IMR-90 (cell line): ENCODE data around the gene TMEM50B. TPM values are rescaled to one million over a fixed set of nuclear protein-coding genes. Genes with fewer than 3 reads are reported as not detected.

ENCODE experiments used
- ATAC-seq: fragments of 200-7000 bp; cut with Tn5 transposase; 2 replicates; pipeline ENCODE4 v1.9.1; 2020; ENCODE audit warnings: low read depth, mild to moderate bottlenecking, moderate library complexity
- BruUV-seq: library from RNA; stranded (reverse); fragments of 400-500 nt; replicated peaks from 2 replicates; lab custom pipeline; 2021; lab: Mats Ljungman, UMichigan
- CTCF ChIA-PET: fragments of 300-600 bp; formaldehyde crosslinking; extraction: SDS; loops from one replicate; lab custom pipeline; 2021; ENCODE audit warnings: antibody characterized with exemption; lab: Yijun Ruan, JAX
- POLR2A ChIA-PET: fragments of 300-600 bp; sonication (Branson Sonifier 250); formaldehyde crosslinking; loops from one replicate; lab custom pipeline; 2022; ENCODE audit warnings: antibody characterized with exemption; ENCODE audit not compliant: unreplicated experiment; lab: Charles Lee
- DNase-seq: peaks from one replicate; pipeline ENCODE4 v3.0.0; 2013
- H2AFZ ChIP-seq: replicated peaks from 2 replicates; pipeline ENCODE3; 2013; ENCODE audit warnings: low read length, mild to moderate bottlenecking; ENCODE audit not compliant: poor library complexity
- H2AK5ac ChIP-seq: 2 replicates; pipeline ENCODE4 v1.6.1; 2013; ENCODE audit warnings: low read depth, low read length, inconsistent platforms
- H2AK9ac ChIP-seq: replicated peaks from 2 replicates; pipeline ENCODE3; 2013; ENCODE audit warnings: mild to moderate bottlenecking, low read depth, low read length, moderate library complexity; ENCODE audit not compliant: poor library complexity
- H2BK120ac ChIP-seq: 2 replicates; pipeline ENCODE4 v1.6.1; 2013; ENCODE audit warnings: low read depth, low read length, inconsistent platforms
- H2BK15ac ChIP-seq: 3 replicates; pipeline ENCODE4 v1.6.1; 2013; ENCODE audit warnings: low read depth, low read length, inconsistent platforms
- H2BK20ac ChIP-seq: 2 replicates; pipeline ENCODE4 v1.6.1; 2013; ENCODE audit warnings: low read depth, mild to moderate bottlenecking, inconsistent platforms, low read length, moderate library complexity
- H2BK5ac ChIP-seq: 2 replicates; pipeline ENCODE4 v1.6.1; 2013; ENCODE audit warnings: mild to moderate bottlenecking, low read depth, low read length, inconsistent platforms; ENCODE audit not compliant: poor library complexity, severe bottlenecking
- H3K14ac ChIP-seq: replicated peaks from 2 replicates; pipeline ENCODE4 v1.6.1; 2013; ENCODE audit warnings: low read depth, low read length, inconsistent platforms
- H3K18ac ChIP-seq: 2 replicates; pipeline ENCODE4 v1.6.1; 2013; ENCODE audit warnings: low read depth, low read length, control low read depth
- H3K23ac ChIP-seq: 2 replicates; pipeline ENCODE4 v1.6.1; 2013; ENCODE audit warnings: low read depth, low read length, inconsistent platforms
- H3K27ac ChIP-seq: 2 replicates; pipeline ENCODE4 v1.5.1; 2013; ENCODE audit warnings: mild to moderate bottlenecking, control low read depth, low read length; ENCODE audit not compliant: insufficient read depth
- H3K27me3 ChIP-seq: 2 replicates; pipeline ENCODE4 v1.6.1; 2013; ENCODE audit warnings: low read length; ENCODE audit not compliant: control insufficient read depth, insufficient read depth
- H3K36me3 ChIP-seq: 2 replicates; pipeline ENCODE4 v1.6.1; 2013; ENCODE audit warnings: low read length, mixed read lengths; ENCODE audit not compliant: control insufficient read depth, insufficient read depth
- H3K4ac ChIP-seq: 2 replicates; pipeline ENCODE4 v1.6.1; 2013; ENCODE audit warnings: low read depth, low read length, inconsistent platforms
- H3K4me1 ChIP-seq: 2 replicates; pipeline ENCODE4 v1.6.1; 2013; ENCODE audit warnings: low read length, mixed read lengths; ENCODE audit not compliant: control insufficient read depth, insufficient read depth
- H3K4me2 ChIP-seq: 2 replicates; pipeline ENCODE4 v1.6.1; 2013; ENCODE audit warnings: low read depth, mild to moderate bottlenecking, control low read depth, low read length, moderate library complexity
- H3K4me3 ChIP-seq: 2 replicates; pipeline ENCODE4 v1.5.1; 2013; ENCODE audit warnings: low read depth, mild to moderate bottlenecking, control low read depth, low read length, moderate library complexity; ENCODE audit not compliant: insufficient read depth
- H3K56ac ChIP-seq: 2 replicates; pipeline ENCODE4 v1.6.1; 2013; ENCODE audit warnings: low read length, inconsistent platforms; ENCODE audit not compliant: insufficient read depth; ENCODE audit errors: extremely low read depth
- H3K79me1 ChIP-seq, 2 experiments: 2 replicates each; pipeline ENCODE4 v1.6.1; 2013; ENCODE audit warnings: low read length in 2 of 2, inconsistent platforms in 1 of 2, low read depth in 1 of 2
- H3K9ac ChIP-seq: 2 replicates; pipeline ENCODE4 v1.6.1; 2013; ENCODE audit warnings: low read depth, low read length, control low read depth
- H3K9me1 ChIP-seq: 2 replicates; pipeline ENCODE4 v1.6.1; 2013; ENCODE audit warnings: low read length, inconsistent platforms; ENCODE audit not compliant: insufficient read depth
- H3K9me3 ChIP-seq: 2 replicates; pipeline ENCODE4 v1.6.1; 2013; ENCODE audit warnings: low read length; ENCODE audit not compliant: control insufficient read depth, insufficient read depth
- H4K20me1 ChIP-seq: 2 replicates; pipeline ENCODE4 v1.6.1; 2013; ENCODE audit warnings: low read length, inconsistent platforms; ENCODE audit not compliant: insufficient read depth
- H4K5ac ChIP-seq: 2 replicates; pipeline ENCODE4 v1.6.1; 2013; ENCODE audit warnings: mild to moderate bottlenecking, low read depth, low read length, control low read depth
- H4K8ac ChIP-seq, 2 experiments: 2 replicates each; pipeline ENCODE4 v1.6.1; 2013; ENCODE audit warnings: low read depth in 2 of 2, low read length in 2 of 2, control low read depth in 1 of 2, inconsistent platforms in 1 of 2
- H4K91ac ChIP-seq: 2 replicates; pipeline ENCODE4 v1.6.1; 2013; ENCODE audit warnings: low read depth, low read length, inconsistent platforms; ENCODE audit not compliant: insufficient read depth
- CEBPB ChIP-seq: IDR thresholded peaks from 2 replicates; pipeline ENCODE4 v1.6.1; 2012; ENCODE audit warnings: low read depth, low read length, improper control_type of control experiment
- CHD1 ChIP-seq: IDR thresholded peaks from 2 replicates; pipeline ENCODE4 v1.6.1; 2012; ENCODE audit warnings: low read depth, low read length, improper control_type of control experiment
- WGBS, 2 experiments: methylation state at CpG; one replicate each; pipeline versions ENCODE4 v1.1.5 to v1.1.7; 2013; ENCODE audit warnings: missing lambda C conversion rate in 2 of 2; ENCODE audit not compliant: insufficient read length in 1 of 2; ENCODE audit errors: extremely low coverage in 2 of 2; 5-methylcytosine and 5-hydroxymethylcytosine counted together
- dilution Hi-C: fragments of 300-500 bp; cut with HindIII; formaldehyde crosslinking; loops from one replicate; pipeline ENCODE4 v1.14.3; 2018; ENCODE audit warnings: low sequenced_read_pairs; ENCODE audit not compliant: unreplicated experiment
- in situ Hi-C: fragments of 300-500 bp; cut with MboI; formaldehyde crosslinking; loops from 3 replicates; pipeline ENCODE4 v1.14.3; 2019; ENCODE audit warnings: low sequenced_read_pairs, inconsistent platforms, mixed read lengths
- intact Hi-C: fragments of 100-400 bp; cut with micrococcal nuclease; formaldehyde crosslinking; loops from 2 replicates; pipeline ENCODE4 v1.10.0; 2022
- polyA plus RNA-seq, 3 experiments: library from polyadenylated mRNA; depleted of rRNA; stranded (reverse); fragments of >200 nt; gene quantifications; 2 replicates each; pipeline ENCODE4 v1.2.3, GENCODE V29; 2012; ENCODE audit warnings: low replicate concordance in 1 of 3
- total RNA-seq: library from RNA; depleted of rRNA; stranded (reverse); fragments of >200 nt; gene quantifications from 2 replicates; pipeline ENCODE4 v1.2.3, GENCODE V29; 2012

The TMEM50B gene
- total and polyA plus RNA-seq, 2 of the 4 experiments (the other 2 are of a cell fraction), result 10.9 to 25.9 TPM

DNA sequence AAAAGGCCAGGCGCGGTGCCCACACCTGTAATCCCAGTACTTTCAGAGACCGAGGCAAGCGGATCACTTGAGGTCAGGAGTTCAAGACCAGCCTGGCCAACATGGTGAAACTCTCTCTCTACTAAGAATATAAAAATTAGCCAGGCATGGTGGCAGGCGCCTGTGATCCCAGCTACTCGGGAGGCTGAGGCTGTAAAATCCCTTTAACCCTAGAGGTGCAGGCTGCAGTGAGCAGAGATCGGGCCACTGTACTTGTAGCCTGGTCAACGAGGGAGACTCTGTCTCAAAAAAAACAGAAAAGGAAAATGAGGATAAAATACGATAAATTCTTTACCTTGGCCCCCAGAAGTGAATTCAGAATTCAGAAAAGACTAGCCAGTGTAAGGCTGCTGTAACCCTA lies 1.6 kb downstream of the TMEM50B start:
- CTCF ChIA-PET, result no interaction called here
- Histone ChIP-seq H2AK9ac (no peak overlapping the region), H3K9me3 (peaks cover 1% of the 10 kb centered on the region; the same call in 1 of the 2 replicates), H3K4me1 (0 out of 2 replicates have a peak, but pooled peaks cover 2% of the 10 kb centered on the region), H3K14ac (peak overlapping the region; percentile 87; the same call in 1 of the 2 replicates), H2AFZ (peak overlapping the region; percentile 4), H3K4me3 (peak overlapping the region; percentile 90), H3K36me3 (0 out of 2 replicates have a peak, but pooled peaks cover 2% of the 10 kb centered on the region), H2BK120ac (no peak overlapping the region), H2AK5ac (no peak overlapping the region), H3K27ac (no peak overlapping the region), H3K4ac (0 out of 2 replicates have a peak overlapping the region, but pooled peaks have one; percentile 60), H3K27me3 (no peaks in the 10 kb centered on the region), H3K56ac (no peak overlapping the region), H4K91ac (no peak overlapping the region), H4K20me1 (0 out of 2 replicates have a peak, but pooled peaks cover 5% of the 10 kb centered on the region), H3K23ac (peak overlapping the region; percentile 58; the same call in 1 of the 2 replicates), H4K8ac (no peak overlapping the region), H2BK20ac (no peak overlapping the region), H2BK5ac (no peak overlapping the region), H4K5ac (no peak overlapping the region), H3K9me1 (peaks cover 7% of the 10 kb centered on the region; the same call in 1 of the 2 replicates), H2BK15ac (no peak overlapping the region), H3K18ac (no peak overlapping the region), H3K9ac (peak overlapping the region; percentile 90; the same call in 1 of the 2 replicates), H3K79me1 (peaks cover 6 to 33% of the 10 kb centered on the region in 2 experiments), H3K4me2 (peak overlapping the region; percentile 92)
- ATAC-seq (no peak), DNase-seq (no peak)
- BruUV-seq, result no TSS peak
- in situ Hi-C loops (no loop called here), intact Hi-C loops (no loop called here), dilution Hi-C loops (no loop called here)
- TF ChIP-seq CEBPB (no peak), CHD1 (no peak)
- no CpG with 5 or more reads among the region's 9 CpGs for WGBS, 2 experiments
- POLR2A ChIA-PET, result no interaction called here
